Activated CD4-positive, alpha-beta T cell treated with anti-CD3 and anti-CD28 coated beads, Interleukin-2, amount 50 U/mL, for 4 hours (primary cell): ENCODE measurements around the gene FATE1.

Experiments
- DNase-seq, 2 experiments: peaks; one replicate each; pipeline ENCODE4 v3.0.0-alpha.2; 2020

Gene FATE1

DNA sequence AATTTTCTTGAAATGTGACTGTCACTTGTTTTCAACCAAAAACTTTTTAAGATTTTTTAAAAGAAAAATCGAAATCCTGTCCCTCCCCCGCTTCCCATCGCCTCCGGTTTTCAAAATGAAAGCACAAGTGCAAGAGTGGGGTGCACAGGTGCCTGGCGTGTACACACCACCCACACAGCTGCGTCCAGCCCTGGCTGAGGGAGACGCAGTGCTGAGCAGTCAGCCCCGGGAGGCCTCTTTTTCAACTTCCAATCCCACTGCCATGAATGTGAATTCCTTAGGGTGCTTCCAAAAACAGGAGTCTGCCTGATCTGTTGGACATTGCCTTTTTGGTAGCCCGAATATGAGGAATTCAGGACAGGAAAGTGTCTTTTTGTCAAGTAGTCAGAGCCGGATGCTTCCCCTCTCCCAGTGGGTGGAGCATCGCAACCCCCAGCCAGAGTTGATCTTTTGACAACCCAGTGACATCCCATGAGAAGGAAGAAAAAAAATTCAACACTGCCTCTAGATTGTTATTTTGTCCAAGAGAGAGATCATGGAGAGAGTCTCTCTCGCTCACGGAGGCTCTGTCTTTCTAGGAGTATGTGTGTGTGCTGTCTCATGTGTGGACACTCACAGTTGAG is 11.7 kb upstream of the FATE1 start:
- no peak for DNase-seq

DNA sequence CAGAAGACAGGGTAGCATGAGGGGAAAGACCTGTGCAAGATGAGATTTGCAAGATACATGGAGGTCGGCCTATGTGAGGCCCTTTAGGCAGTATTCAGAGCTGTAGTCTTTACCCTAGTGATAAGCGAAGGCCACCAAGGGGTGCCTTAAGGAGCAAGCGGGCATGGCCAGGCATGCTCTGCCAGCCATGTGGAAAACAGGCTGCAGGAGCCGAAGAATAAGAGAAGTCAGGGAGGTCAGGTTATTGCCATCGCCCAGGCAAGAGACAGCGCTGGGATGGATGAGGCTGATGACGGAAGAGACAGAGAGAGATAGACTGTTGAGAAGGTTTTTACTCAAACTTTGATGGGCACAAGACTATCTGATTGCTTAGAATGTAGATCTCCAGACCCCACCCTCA is 7.0 kb upstream of the FATE1 start:
- no peak for DNase-seq

DNA sequence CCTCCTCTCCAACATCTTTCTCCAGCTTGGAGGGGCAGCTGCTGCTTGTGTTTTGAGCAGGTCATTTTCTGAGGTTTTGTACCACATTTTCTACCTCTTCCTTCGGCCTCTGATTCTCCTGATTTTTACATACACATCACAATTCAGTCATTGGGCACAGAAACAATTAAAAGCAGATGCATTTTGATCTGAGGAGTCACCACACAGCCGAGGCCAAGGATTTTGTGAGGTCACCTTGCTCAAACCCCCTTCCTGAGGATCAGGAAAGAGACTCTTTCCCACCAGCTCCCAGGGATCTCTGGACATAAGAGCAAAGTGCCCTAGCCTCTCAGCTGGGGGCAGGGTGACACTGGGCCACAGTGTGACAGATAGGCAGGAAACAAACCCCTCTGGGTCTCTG is 5.4 kb upstream of the FATE1 start:
- no peak for DNase-seq

DNA sequence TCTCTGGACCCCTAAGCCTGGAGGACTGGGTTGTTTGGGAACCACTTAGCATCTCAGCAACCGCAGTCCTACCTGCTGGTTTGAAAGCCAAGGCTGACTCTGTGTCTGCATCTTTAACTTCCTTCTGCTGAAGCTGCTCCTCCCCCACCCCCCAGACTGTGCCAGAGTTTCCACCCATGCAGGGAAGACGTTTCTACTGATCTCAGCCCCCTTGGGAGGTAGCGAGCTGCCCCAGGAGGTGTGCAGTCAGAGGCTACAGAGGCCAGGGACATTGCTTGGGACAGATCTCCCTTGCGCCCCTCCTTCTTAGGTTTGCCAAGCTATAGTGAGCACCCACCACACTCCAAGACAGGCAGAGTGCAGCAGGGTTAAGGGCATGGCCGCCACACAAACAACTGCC is 4.7 kb upstream of the FATE1 start:
- no peak for DNase-seq

DNA sequence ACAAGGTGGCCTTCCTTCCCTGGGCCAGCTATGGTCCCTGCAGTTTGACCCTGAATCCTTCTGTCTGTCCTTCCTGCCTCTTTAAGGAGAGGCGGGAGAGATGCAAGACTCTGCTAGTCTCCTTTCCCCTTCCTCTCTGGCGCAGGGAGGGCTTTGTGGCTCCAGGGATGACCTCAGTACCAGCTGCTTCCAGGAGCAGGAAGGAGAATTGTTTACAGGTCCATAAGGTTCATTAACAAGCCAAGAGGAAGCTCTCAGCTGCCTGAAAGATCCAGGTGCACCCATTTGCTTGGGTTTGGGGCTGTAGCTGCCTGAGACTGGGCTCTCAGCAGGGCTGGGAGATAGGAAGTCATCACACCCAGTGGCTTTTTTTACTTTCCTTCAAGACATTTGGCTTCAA is 4.0 kb upstream of the FATE1 start:
- no peak for DNase-seq

DNA sequence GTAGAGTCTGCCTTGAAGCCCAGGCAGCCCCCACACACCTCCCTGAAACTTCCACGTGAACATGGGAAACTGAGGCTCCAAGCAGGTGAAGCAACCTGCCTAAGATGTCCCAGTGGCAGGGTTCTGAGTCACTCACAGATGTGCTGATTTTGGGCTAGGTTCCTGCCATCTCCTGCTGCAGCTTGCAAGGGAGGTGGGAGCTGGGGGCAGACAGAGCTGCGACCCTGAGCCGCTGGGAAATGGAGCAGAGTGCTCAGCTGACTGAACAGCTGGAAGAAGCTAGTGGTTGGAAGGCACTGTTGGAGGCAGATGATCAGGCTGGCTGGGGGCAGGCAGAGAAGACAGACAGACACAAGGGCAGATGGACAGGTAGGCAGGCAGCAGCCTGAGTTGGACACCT is 3.6 kb upstream of the FATE1 start:
- DNase-seq: no peak

DNA sequence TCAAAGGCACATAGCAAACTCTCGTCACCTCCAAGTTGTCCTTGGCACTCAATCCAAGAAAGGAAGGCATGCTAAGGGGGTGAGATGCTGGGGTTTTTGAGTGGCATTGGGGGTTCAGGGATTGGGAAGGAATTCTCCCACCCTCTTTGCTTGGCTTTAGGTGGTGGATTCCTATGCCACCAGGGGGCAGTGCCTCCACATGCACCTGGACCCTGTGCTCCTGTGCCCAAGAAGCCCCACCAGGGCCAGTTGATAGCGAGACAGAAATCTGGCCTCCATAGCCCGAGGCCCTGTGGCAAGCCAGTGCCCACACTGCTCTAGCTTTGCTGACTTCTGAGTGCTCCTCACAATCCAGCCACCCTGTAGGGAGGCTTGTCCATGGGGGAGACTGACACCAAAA is 2.0 kb upstream of the FATE1 start:
- DNase-seq: no peak

DNA sequence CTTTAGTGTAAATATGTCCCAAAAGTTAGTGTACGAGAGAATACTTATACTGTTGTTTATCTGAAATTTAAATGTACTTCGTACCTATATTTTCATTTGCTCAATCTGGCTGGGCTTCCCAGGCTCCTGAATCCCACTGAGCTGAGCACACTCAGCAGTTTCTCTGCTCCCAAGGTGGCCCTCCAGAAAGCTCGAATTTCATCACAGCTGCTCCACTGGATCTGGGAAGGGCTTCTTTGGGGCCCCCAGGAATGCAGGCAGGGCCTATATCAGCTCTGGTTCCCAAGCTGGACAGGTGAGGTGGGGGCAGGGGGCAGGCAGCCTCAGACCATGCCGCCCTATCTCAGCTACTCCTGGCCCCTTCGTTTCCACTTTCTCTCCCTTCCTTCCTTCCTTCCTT is 1.5 kb upstream of the FATE1 start:
- DNase-seq: no peak

DNA sequence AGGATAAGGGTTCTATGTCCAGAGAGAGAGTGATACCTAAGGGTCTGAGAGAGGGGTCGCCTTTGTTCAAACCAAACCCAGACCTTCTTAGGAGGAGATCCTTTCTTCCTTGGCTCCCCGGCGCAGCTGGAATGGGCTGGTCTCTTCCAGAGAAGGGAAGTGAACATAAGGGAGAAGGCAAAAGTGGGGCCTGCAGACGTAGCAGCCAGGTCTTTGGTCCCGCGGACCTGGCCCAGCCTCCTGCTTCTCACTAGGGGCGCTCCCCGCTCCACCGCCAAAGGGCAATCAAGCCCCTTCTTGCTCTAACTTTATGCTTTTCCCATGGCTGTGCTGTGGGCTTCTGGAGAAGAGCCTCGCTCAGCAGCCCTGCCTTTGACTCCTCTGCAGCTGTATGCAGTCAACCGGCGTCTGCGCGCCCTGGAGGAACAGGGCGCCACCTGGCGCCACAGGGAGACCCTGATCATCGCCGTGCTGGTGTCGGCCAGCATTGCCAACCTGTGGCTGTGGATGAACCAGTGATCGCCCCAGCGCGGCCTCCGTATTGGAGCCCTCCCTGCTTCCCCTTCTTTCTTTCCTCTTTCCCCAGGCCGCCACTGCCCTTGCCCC is 6.5 kb downstream of the FATE1 start:
- DNase-seq: no peak

DNA sequence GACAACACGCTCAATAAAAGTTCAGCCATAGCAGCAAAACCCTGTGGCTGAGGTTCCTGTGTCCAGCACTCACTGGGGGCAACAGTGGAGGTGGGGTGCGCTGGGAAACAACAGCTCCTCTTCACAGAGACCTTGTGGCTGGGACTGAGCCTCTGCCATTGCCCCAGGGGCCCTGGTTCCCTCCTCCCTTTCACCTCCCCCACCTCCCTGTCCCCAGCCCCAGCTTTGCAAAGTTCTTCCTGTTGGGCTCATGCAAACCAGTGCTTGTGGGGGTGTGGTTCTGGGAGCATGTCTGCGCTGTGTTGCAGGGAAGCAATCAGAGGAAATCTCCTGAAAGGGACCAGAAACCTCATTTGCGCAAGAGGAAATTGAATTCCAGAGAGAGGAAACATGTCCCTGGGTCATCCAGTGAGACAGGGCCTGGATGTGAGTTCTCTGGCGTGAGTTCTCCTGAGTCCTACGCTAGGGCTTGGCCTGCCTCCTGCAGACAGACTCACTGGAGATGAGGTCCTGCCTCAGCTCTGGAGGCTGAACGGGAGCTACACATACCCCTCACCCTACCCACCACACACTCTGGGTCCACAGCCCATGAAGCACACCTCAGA is 7.4 kb downstream of the FATE1 start:
- no peak for DNase-seq

DNA sequence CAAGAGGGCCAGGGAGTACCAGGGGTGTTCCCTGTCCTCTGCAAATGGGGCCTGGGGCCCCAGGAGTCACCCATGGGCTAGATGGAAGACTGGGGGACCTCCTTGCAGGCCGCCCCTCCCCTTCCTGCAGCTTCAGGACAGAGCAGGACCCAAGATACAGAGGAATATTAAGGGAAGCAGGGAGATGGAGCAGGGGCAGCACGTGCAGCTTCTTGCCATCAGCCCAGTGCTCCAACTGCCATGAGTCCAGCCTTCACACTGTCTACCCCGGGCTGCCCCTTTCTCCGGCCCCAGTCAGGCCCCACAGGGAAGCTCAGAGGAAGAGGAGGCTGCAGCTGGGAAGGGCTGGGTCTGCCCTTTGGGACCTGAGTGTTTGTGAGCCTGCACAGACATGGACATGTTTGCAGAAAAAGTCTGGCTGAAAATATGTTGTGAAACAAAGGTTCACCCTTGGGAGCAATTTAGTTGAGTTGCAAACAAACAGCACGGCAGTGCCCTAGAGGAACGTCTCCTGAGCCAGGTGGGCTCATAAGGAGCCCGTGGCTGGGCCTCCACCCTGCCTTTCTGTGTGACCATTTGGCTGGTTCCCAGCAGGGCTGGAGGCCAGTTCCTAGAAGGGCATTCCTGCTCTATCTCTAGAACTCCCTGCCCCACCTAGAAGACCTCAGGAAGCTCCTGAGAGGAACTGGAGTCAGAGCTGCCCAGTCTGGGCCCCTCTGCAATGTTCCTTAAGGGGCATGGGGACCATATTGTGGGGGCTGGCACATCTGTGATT is 8.9 kb downstream of the FATE1 start:
- DNase-seq: no peak

DNA sequence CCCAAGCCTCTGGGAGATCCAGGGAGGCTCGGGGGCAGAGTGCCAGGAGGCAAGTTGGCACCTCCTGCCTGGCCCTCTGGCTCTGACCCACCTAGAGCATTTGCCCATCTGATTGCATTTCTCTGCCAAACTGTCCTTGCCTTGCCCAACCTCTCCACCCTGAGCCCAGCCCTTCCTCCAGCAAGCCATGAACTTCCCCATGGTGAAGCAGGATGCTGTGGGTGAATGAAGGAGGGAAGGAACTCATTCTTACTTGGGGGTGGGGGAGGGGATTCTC is 9.4 kb downstream of the FATE1 start:
- no peak for DNase-seq

DNA sequence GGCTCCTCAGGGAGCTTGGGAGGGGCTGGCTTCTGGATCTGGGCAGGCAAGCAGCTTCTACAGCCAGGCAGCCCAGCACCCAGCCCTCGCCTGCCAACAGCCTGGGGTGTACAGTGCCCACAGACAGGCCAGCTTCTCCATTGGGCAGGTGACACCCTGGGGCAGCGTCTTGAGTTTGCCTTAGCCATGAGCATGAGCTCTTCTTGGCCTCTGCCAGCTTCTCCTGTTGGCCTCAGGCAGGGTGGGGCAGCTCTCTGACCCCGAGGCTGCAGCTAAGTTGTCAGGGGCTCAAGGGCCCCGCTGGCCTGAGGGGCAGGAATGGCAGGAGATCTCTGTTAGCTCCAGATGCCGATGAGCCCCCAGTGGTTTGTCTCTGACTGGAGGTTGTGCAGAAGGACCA is 10.9 kb downstream of the FATE1 start:
- no peak for DNase-seq

DNA sequence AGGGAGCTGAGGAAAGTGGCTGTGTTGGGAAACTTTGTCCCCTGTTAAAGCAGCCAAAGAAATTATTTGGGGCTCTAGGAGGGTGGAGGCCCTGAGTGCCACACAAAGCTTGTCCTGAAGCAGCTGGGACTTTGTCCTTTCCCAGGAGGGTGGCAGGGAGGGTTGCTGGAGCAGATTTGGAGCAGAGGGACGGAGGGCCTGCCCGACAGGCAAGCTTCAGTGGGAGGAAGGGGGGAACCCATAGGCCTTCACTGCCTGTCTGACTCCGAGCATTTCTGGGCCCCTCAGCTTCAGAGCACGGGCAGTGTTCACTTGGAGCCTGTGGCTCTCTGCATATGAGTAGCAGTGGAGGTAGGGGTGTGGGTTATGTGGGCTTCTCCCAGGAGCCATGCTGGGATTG is 11.5 kb downstream of the FATE1 start:
- DNase-seq: no peak

DNA sequence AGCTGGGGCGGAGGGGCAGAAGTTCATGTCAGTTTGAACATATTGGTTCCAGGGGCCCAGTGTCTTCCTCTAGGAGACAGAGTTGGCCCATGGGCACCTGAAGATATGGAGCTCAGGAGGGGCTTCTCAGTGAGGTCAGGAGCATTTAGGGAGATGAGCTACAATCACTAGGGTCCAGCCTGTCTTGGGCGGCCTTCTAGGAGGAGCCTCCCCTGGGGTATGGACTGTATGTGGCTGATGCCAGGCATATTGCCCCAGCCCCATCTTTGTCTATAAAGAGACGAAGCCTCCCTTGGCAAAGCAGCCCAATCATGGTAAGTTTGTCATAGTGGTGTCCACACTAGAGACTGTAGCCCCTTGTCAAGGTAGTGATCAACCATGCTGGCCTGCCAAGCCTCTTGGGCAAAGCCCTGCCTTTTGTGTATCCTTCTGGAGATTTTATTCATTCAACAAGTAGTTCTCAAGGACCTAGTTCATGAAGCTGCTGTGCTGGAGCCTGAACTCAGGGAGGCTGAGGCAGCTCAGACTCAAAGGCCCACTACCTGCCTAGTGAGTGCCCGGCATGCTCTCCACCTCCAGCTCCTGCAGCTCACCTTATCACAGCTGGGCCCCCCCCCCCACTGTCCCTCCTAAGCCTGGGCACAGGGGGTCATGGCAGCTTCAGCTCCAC is 13.4 kb downstream of the FATE1 start:
- DNase-seq: no peak

DNA sequence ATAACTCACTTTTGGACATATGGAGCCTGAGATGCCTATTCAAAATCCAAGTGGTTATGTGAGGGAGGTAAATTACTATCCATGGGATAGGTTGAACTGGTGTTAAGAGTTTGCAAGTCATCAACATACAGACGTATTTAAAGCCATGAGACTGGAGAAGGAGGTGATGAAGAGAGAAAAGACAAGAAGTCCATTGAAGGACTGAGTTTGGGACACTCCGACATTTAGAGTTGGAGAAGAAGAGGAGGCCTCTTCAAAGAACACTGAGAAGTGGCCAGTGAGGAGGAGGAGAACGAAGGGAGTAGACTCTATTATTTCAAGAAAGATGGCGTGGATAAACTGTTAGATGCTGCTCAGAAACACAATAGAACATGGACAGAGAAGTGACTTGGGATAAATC is 18.6 kb downstream of the FATE1 start, which contains the start of gene CNGA2:
CNGA2 (plus strand) TSS at position 301 of the 400 bp plus-strand sequence. CDS start 3,738 bp downstream, outside the sequence.
- no peak for DNase-seq

DNA sequence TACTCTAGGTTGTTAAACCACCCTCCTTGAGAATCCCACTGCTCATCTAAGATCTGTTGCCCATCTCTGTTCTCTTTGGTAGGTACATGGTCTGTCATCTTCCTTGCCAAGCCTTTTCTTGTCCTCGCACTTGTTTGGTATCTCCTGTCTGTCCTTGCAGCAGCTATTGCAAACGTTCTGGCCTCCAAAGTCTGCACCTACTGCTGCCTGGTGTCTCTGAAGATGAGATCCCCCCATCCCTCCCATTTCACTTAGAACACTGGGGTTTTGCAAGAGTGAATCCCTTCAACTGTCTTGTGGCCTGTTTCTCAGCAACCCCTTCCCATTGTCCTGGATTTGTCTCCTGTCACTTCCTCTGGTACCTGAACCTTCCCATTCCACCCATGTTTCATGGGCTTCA is 19.4 kb downstream of the FATE1 start:
- no peak for DNase-seq

DNA sequence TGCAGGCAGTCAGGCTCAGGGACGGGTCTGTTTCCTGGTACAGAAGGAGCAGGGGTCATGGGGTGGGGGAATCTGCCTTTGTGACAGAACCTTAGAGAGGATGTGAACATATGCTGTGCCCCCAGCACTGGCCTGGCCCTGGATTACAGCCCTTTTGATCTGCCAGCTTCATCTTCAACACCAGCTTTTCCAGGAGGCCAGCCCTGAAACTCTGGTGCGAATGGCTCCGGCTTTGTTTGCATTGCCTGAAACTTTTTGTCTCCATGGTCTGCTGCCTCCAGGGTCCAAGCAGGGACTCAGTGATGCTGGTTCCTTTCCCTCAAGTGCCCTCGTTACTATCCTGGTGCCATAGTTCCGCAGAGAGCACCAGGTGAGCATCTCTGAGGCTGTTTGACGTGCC is 20.9 kb downstream of the FATE1 start:
- DNase-seq: no peak

DNA sequence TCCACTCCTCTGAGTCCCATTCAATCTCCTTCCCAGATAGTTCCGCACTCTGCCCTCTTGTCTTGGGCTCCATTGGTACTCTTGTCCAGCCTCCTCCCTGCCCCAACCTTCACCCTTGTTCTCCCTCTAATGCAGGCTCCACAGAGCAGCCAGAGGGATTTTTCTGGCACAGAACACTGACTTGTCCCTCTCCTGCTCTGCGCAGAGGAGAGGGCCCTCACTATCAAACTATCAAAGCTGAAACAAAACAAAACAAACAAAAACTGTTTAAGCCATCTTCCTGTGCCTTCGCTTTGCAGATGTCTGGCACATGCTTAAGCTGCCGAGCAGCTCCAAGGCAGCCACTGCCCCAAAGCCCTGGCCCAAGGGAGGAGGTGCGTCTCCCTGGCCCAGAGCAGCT is 21.7 kb downstream of the FATE1 start:
- no peak for DNase-seq

DNA sequence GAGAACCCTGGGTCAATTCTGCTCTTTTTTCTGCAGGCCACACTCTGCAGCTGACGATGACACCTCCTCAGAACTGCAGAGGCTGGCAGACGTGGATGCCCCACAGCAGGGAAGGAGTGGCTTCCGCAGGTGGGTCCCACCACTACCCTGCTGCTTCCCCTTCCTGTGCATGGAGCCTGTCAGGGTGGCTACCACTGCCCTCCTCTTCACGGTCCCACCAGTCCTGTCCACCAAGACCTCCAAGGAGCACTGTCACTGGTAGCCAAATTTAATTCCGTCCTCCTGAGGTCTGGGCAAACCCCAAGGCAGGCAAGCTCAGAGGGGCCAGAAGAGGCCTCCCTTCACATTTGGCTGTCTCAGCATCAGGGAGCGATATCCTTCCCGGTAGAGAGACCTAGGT is 22.9 kb downstream of the FATE1 start:
- DNase-seq: no peak

DNA sequence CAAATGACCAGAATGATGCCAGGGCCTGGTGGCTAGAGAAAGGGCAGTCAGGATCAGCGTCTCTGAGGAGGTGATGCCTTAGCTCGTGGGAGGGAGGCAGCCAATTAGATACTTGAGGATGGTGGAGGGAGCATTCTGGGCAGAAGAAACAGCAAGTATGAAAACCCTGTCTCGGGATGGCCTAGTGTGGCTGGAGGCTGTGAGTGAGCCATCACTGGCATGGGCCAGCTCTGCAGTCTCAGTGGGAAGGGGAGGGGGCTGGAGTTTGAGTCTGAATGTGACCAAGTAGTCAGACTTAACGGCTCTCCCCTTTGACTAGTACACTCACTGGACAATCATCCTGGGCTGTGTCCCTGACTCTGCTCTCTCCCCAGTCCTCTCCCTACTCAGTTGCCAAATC is 25.8 kb downstream of the FATE1 start:
- no peak for DNase-seq

DNA sequence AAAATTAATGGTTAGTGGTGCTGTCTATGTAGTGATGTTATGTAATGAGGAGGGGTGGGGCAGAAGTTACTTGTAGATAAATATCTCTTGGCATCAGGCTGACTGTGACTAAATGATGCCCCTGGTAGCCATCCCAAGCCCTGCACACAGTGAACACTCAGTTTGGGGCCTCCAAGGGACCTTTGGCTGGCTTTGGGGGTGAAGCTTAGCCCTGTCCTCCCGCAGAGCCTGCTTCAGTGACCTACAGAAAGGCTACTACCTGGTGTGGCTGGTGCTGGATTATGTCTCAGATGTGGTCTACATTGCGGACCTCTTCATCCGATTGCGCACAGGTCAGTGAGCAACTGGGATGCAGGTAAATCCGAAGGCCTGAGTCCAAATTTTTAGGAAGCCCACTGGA is 26.5 kb downstream of the FATE1 start:
- no peak for DNase-seq

DNA sequence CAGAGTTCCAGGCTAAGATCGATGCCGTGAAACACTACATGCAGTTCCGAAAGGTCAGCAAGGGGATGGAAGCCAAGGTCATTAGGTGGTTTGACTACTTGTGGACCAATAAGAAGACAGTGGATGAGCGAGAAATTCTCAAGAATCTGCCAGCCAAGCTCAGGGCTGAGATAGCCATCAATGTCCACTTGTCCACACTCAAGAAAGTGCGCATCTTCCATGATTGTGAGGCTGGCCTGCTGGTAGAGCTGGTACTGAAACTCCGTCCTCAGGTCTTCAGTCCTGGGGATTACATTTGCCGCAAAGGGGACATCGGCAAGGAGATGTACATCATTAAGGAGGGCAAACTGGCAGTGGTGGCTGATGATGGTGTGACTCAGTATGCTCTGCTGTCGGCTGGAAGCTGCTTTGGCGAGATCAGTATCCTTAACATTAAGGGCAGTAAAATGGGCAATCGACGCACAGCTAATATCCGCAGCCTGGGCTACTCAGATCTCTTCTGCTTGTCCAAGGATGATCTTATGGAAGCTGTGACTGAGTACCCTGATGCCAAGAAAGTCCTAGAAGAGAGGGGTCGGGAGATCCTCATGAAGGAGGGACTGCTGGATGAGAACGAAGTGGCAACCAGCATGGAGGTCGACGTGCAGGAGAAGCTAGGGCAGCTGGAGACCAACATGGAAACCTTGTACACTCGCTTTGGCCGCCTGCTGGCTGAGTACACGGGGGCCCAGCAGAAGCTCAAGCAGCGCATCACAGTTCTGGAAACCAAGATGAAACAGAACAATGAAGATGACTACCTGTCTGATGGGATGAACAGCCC is 28.0 kb downstream of the FATE1 start:
- DNase-seq: no peak
